Neural crest cell (in vitro differentiated cells): Measurements from ENCODE around the gene UBE2E3. TPM values are rescaled to one million over a fixed set of nuclear protein-coding genes. Genes with fewer than 3 reads are reported as not detected.

Source experiments
- DNase-seq: peaks from one replicate; pipeline ENCODE4 v3.0.0; 2021; ENCODE audit warnings: low read depth, mixed read lengths, low spot score
- H3K27ac Mint-ChIP-seq: one replicate; pipeline ENCODE4 v1.8.0; 2021; ENCODE audit warnings: mild to moderate bottlenecking, mixed read lengths; ENCODE audit not compliant: unreplicated experiment
- H3K27me3 Mint-ChIP-seq: 2 replicates; pipeline ENCODE4 v1.8.0; 2021; ENCODE audit warnings: low read depth, mild to moderate bottlenecking, mixed read lengths
- H3K36me3 Mint-ChIP-seq: 2 replicates; pipeline ENCODE4 v1.8.0; 2021; ENCODE audit warnings: low read depth, mild to moderate bottlenecking, mixed read lengths
- H3K4me1 Mint-ChIP-seq: 2 replicates; pipeline ENCODE4 v1.8.0; 2021; ENCODE audit warnings: mixed read lengths
- H3K4me3 Mint-ChIP-seq: one replicate; pipeline ENCODE4 v1.8.0; 2021; ENCODE audit warnings: mild to moderate bottlenecking, mixed read lengths
- H3K9me3 Mint-ChIP-seq: 2 replicates; pipeline ENCODE4 v1.8.0; 2021; ENCODE audit warnings: mixed read lengths
- total RNA-seq: library from RNA; stranded (reverse); gene quantifications from 2 replicates; pipeline ENCODE4 v1.2.1, GENCODE V29; 2021
- TF ChIP-seq, protein P1 (sequence below): fragments of 200-600 bp; sonication (generic); conservative IDR thresholded peaks from 2 replicates; pipeline ENCODE4 v1.5.0; 2021; ENCODE audit warnings: antibody characterized with exemption, mild to moderate bottlenecking

Gene UBE2E3
- total RNA-seq, 1 donor from 2014 or later: 228 TPM

DNA sequence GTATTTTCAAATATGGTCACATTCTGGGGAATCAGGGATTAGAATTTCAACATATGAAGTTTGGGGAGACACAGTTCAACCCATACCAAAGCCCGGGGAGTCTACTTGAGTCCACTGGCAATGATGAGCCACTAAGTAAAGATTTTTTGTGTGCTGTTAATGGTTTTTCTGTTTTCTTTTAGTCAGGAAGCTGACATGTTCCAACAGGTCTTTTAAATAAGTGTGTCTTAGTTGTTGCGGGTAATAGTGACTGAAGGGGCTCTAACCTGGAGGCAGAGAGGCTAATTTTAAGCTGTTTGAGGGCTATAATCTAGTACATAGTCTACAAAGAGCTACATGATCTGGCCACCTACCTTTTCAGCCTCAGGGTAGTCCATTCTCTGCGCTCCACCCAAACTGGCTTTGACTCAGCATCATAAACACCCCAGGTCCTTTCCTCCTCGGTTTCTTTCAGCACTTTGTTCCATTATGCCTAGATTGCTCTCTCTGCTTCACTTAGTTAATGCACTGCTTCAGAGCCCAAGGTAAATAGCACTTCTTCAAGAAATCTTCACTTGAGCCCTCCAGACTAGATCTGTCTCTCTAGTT lies 17.6 kb upstream of the UBE2E3 start:
- H3K4me1 Mint-ChIP-seq: no peaks in the 10 kb centered on the region
- H3K27ac Mint-ChIP-seq: no peak overlapping the region
- TF ChIP-seq, protein P1, sequence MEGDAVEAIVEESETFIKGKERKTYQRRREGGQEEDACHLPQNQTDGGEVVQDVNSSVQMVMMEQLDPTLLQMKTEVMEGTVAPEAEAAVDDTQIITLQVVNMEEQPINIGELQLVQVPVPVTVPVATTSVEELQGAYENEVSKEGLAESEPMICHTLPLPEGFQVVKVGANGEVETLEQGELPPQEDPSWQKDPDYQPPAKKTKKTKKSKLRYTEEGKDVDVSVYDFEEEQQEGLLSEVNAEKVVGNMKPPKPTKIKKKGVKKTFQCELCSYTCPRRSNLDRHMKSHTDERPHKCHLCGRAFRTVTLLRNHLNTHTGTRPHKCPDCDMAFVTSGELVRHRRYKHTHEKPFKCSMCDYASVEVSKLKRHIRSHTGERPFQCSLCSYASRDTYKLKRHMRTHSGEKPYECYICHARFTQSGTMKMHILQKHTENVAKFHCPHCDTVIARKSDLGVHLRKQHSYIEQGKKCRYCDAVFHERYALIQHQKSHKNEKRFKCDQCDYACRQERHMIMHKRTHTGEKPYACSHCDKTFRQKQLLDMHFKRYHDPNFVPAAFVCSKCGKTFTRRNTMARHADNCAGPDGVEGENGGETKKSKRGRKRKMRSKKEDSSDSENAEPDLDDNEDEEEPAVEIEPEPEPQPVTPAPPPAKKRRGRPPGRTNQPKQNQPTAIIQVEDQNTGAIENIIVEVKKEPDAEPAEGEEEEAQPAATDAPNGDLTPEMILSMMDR: no peak
- H3K9me3 Mint-ChIP-seq: no peaks in the 10 kb centered on the region
- H3K36me3 Mint-ChIP-seq: no peaks in the 10 kb centered on the region
- DNase-seq: no peak
- no peak overlapping the region for H3K4me3 Mint-ChIP-seq
- H3K27me3 Mint-ChIP-seq: no peaks in the 10 kb centered on the region

DNA sequence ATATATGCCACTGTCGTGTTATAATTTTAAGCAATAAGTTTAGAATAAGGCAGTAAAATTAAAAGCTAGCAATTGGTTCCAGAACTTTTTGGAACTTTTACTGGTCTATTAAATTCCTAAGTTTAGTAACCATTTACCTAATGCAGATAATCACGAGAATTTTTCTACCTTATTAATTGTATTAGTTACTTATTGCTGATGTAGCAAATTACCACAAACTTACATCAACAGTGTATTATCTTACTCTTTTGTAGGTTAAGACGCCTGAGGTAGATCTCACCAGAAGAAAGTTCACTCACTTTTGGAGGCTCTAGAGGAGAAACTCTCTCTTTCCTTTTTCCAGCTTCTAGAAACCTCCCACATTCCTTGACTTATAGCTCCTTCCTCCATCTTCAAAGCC lies 14.0 kb upstream of the UBE2E3 start:
- Mint-ChIP-seq H3K27me3 (no peaks in the 10 kb centered on the region), H3K27ac (no peak overlapping the region), H3K9me3 (no peaks in the 10 kb centered on the region), H3K4me3 (no peak overlapping the region), H3K4me1 (no peaks in the 10 kb centered on the region), H3K36me3 (no peaks in the 10 kb centered on the region)
- TF ChIP-seq, protein P1: no peak
- DNase-seq: no peak

DNA sequence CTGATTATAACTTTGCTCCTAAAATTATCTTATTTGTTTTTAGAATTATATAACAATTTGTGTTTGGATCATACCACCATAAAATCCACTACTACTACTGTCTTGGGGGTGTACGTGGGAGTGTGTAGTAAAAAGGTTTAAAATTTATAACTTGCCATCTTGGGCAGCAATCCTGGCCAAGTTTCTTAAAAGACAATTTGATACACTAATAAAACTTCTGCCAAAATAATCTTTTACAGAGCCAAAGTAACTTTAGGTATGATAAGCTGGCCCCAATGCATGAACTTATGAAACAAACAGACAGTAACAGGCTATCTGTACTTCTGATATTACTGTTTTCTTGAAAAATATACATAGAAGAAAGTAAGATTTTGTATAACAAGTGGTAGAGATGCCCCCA lies 11.3 kb upstream of the UBE2E3 start:
- no peaks in the 10 kb centered on the region for H3K27me3 Mint-ChIP-seq

DNA sequence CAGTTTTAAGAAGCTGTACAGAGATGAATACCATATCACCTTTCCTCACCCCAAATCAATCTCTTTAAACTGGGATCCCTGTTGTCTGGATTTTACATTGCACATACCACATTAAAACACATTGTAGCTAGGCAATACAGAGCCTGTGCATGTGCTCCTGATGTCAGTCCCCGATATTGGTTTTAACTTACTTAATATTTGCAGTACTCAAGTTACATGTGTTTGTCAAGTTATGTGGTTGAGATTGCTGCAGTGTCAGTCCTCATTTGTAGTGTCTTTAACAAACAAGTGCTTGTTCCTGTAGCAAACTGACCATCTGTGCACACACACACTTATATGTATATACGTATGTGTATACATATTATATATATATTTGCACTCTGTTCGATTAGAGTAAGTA lies 10.4 kb upstream of the UBE2E3 start:
- no peak for DNase-seq
- TF ChIP-seq, protein P1: no peak
- Mint-ChIP-seq H3K4me1 (no peaks in the 10 kb centered on the region), H3K9me3 (no peaks in the 10 kb centered on the region), H3K4me3 (no peak overlapping the region), H3K36me3 (no peaks in the 10 kb centered on the region), H3K27ac (no peak overlapping the region), H3K27me3 (no peaks in the 10 kb centered on the region)

More for the DNA sequence above, 11.3 kb upstream of the UBE2E3 start:
- TF ChIP-seq, protein P1: no peak
- Mint-ChIP-seq H3K36me3 (no peaks in the 10 kb centered on the region), H3K4me1 (no peaks in the 10 kb centered on the region), H3K4me3 (no peak overlapping the region), H3K27ac (no peak overlapping the region), H3K9me3 (no peaks in the 10 kb centered on the region)
- DNase-seq: no peak

DNA sequence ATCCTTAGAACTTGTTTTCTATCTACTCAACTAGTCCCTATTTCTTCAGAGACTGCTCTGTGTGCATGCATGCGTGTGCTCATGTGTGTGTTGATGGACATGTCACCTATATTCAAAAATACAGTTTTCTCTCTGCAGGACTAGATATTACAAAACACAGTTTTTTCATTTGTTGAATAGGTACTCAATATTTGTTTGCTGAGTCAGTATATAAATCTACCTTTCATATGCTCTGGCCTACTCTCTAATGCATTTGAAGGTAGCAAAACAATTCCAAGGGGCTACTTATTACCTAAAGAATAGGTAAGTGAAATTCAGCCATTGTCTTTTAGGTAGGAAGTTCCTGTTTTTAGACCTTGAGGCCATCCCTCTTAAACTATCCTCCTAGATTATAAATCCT lies 8.6 kb upstream of the UBE2E3 start:
- H3K4me1 Mint-ChIP-seq: no peaks in the 10 kb centered on the region
- no peak overlapping the region for H3K4me3 Mint-ChIP-seq
- no peak for DNase-seq
- H3K36me3 Mint-ChIP-seq: no peaks in the 10 kb centered on the region
- no peak overlapping the region for H3K27ac Mint-ChIP-seq
- no peaks in the 10 kb centered on the region for H3K27me3 Mint-ChIP-seq
- H3K9me3 Mint-ChIP-seq: no peaks in the 10 kb centered on the region
- TF ChIP-seq, protein P1: no peak
